WERI-Rb-1 (cell line): ENCODE data around the gene ASB6.

Source experiments
- DNase-seq: peaks from one replicate; pipeline ENCODE4 v3.0.0-alpha.2; 2020
- H3K27ac ChIP-seq: fragments of 250-450 bp; sonication (Bioruptor Pico); 2 replicates; pipeline ENCODE4 v1.5.1; 2020; ENCODE audit warnings: mild to moderate bottlenecking, moderate library complexity
- H3K27me3 ChIP-seq: fragments of 250-450 bp; sonication (Bioruptor Pico); 2 replicates; pipeline ENCODE4 v1.5.1; 2021; ENCODE audit warnings: mild to moderate bottlenecking, low read depth, moderate library complexity; ENCODE audit not compliant: insufficient read depth, severe bottlenecking
- H3K36me3 ChIP-seq: fragments of 250-450 bp; sonication (Bioruptor Pico); 2 replicates; pipeline ENCODE4 v1.5.1; 2020; ENCODE audit warnings: mild to moderate bottlenecking, moderate library complexity
- H3K4me3 ChIP-seq: 2 replicates; pipeline ENCODE4 v1.5.1; 2011; ENCODE audit warnings: low read depth, mild to moderate bottlenecking, control low read depth, low read length
- H3K9me3 ChIP-seq: fragments of 250-450 bp; sonication (Bioruptor Pico); 2 replicates; pipeline ENCODE4 v1.5.1; 2021; ENCODE audit warnings: mild to moderate bottlenecking, moderate library complexity; ENCODE audit not compliant: severe bottlenecking
- TF ChIP-seq, protein P1 (sequence below): IDR thresholded peaks from 2 replicates; pipeline ENCODE4 v1.5.1; 2011; ENCODE audit warnings: low read depth, mild to moderate bottlenecking, control low read depth, inconsistent platforms, low read length

ASB6 gene

GRCh38 chr9:129671519-129671918 lies 29.6 kb upstream of the ASB6 start:
- Histone ChIP-seq H3K27ac (no peak overlapping the region), H3K9me3 (no peaks in the 10 kb centered on the region), H3K36me3 (no peaks in the 10 kb centered on the region), H3K4me3 (no peak overlapping the region), H3K27me3 (no peaks in the 10 kb centered on the region)
- TF ChIP-seq, protein P1, sequence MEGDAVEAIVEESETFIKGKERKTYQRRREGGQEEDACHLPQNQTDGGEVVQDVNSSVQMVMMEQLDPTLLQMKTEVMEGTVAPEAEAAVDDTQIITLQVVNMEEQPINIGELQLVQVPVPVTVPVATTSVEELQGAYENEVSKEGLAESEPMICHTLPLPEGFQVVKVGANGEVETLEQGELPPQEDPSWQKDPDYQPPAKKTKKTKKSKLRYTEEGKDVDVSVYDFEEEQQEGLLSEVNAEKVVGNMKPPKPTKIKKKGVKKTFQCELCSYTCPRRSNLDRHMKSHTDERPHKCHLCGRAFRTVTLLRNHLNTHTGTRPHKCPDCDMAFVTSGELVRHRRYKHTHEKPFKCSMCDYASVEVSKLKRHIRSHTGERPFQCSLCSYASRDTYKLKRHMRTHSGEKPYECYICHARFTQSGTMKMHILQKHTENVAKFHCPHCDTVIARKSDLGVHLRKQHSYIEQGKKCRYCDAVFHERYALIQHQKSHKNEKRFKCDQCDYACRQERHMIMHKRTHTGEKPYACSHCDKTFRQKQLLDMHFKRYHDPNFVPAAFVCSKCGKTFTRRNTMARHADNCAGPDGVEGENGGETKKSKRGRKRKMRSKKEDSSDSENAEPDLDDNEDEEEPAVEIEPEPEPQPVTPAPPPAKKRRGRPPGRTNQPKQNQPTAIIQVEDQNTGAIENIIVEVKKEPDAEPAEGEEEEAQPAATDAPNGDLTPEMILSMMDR, result no peak
- DNase-seq, result no peak

GRCh38 chr9:129671065-129671464 lies 29.1 kb upstream of the ASB6 start:
- Histone ChIP-seq H3K36me3 (no peaks in the 10 kb centered on the region), H3K27me3 (no peaks in the 10 kb centered on the region), H3K9me3 (no peaks in the 10 kb centered on the region), H3K27ac (no peak overlapping the region), H3K4me3 (no peak overlapping the region)
- TF ChIP-seq, protein P1, result no peak
- no peak for DNase-seq

DNA sequence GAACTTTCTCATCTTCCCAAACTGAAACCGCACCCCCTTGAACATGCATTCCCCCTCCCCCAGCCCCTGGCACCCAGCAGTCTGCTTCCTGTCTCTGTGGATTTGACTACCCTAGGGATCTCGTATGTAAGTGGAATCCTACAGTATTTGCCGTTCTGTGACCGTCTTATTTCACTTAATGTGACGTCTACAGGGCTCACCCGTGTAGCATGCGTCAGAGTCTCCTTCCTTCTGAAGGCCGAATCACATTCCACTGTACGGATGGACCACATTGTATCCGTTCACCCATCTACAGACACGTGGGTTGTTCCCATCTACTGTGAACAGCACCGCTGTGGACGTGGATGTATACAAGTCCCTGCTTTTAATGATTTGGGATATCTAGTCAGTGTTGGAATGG lies 28.0 kb upstream of the ASB6 start:
- DNase-seq, result no peak
- H3K27me3 ChIP-seq, result no peaks in the 10 kb centered on the region
- TF ChIP-seq, protein P1, result no peak
- no peaks in the 10 kb centered on the region for H3K36me3 ChIP-seq
- no peak overlapping the region for H3K27ac ChIP-seq
- no peak overlapping the region for H3K4me3 ChIP-seq
- H3K9me3 ChIP-seq, result no peaks in the 10 kb centered on the region

DNA sequence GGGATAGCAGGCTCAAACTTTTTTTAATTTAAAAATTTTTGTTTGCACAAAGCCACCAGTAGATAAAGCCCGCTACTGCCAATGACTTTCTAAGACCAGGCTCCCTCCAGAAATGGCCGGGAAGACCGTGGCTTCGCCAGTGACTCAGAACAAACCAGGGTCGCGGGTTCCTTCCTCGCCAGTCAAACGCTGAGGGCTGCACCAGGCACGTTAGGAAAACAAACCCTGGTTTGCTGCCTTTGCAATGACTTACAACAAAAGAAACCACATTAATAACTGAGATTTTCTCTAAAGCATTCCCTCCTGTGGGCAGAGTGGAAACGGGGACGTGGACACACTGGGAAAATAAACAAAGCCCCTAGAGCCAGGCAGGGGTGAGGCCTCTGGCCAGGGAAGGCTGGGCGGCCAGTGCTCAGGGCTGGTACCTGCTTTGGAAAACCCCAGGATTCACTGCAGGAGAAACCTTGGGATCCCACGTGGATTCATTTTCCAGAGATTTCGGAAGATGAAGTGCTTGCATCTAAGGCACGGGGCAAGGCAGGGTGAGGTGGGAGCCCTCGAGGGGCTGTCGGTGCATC lies 27.3 kb upstream of the ASB6 start:
- Histone ChIP-seq H3K4me3 (no peak overlapping the region), H3K27ac (no peak overlapping the region), H3K36me3 (no peaks in the 10 kb centered on the region), H3K9me3 (no peaks in the 10 kb centered on the region), H3K27me3 (no peaks in the 10 kb centered on the region)
- no peak for DNase-seq
- TF ChIP-seq, protein P1, result no peak

DNA sequence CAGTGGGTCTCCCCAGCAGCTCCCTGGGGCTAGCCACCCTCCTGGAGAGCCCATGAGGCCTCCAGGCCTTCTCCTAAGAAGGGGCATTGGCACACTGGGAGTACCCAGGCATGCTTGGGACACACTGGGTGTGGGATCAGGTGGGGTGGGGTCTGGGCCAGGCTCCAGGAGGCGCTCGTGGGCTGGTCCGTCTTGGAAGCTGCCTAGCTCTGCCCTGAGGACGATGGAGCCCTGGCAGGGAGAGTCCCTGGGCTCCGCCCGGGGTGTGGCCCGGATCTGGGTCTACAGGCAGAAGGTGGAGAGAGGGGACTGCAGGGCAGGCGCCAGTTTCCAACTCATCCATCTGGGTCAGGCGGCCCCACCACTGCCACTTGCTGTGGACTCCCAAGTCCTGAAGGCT lies 25.9 kb upstream of the ASB6 start:
- Histone ChIP-seq H3K36me3 (no peaks in the 10 kb centered on the region), H3K9me3 (no peaks in the 10 kb centered on the region), H3K27me3 (no peaks in the 10 kb centered on the region), H3K4me3 (no peak overlapping the region), H3K27ac (no peak overlapping the region)
- TF ChIP-seq, protein P1, result no peak
- DNase-seq, result no peak

DNA sequence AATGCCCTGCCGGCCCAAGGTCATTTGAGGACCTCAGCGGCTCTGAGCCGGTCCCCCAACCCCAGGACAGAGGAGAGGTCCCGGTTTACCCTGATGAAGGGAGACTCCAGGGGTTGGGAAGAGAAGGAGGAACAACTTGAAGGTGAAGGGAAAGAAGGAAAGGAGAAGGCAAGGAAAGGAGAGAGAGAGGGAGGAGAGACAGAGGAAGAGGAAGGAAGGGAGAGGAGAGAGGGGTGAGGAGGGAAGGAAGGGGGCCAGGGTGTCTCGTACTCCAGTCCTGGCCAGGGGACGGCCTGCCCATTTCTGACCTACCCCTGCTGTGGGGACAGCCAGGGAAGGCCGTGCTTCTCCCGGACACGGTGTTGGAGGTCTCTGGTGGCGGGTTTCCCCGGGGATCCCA lies 25.4 kb upstream of the ASB6 start:
- TF ChIP-seq, protein P1, result no peak
- Histone ChIP-seq H3K4me3 (no peak overlapping the region), H3K36me3 (no peaks in the 10 kb centered on the region), H3K9me3 (no peaks in the 10 kb centered on the region), H3K27me3 (no peaks in the 10 kb centered on the region), H3K27ac (no peak overlapping the region)
- no peak for DNase-seq
